Lung (tissue), 12 donors: ENCODE results near the gene TASP1. TPM values are rescaled to one million over a fixed set of nuclear protein-coding genes. Genes with fewer than 3 reads are reported as not detected.

Experiments
- ATAC-seq: fragments of 200-7000 bp; cut with Tn5 transposase; one replicate; pipeline ENCODE4 v1.9.1; 2020; ENCODE audit warnings: moderate number of reproducible peaks; ENCODE audit not compliant: insufficient read depth, low FRiP score
- DNase-seq, 3 donors: peaks; one replicate each; pipeline ENCODE4 v3.0.0-alpha.2; 2013 to 2017
- H3K27ac ChIP-seq, 2 donors: one replicate each; pipeline ENCODE4 v1.5.1; 2013; ENCODE audit warnings: mild to moderate bottlenecking in 2 of 2, moderate library complexity in 2 of 2, control low read depth in 1 of 2, inconsistent platforms in 1 of 2, low read depth in 1 of 2, low read length in 1 of 2
- H3K27me3 ChIP-seq, 3 donors: one replicate each; pipeline ENCODE4 v1.5.1; 2013; ENCODE audit warnings: low read length in 2 of 3; ENCODE audit not compliant: control insufficient read depth in 3 of 3, insufficient read depth in 3 of 3
- H3K36me3 ChIP-seq, 4 donors: one replicate each; pipeline ENCODE4 v1.5.1; 2013; ENCODE audit warnings: low read length in 4 of 4, mild to moderate bottlenecking in 1 of 4, moderate library complexity in 1 of 4; ENCODE audit not compliant: control insufficient read depth in 4 of 4, insufficient read depth in 4 of 4
- H3K4me1 ChIP-seq, 5 donors: one replicate each; pipeline ENCODE4 v1.5.1; 2013; ENCODE audit warnings: low read length in 5 of 5, mild to moderate bottlenecking in 2 of 5, moderate library complexity in 1 of 5; ENCODE audit not compliant: control insufficient read depth in 5 of 5, insufficient read depth in 5 of 5
- H3K4me3 ChIP-seq: one replicate; pipeline ENCODE4 v1.5.1; 2013; ENCODE audit warnings: mild to moderate bottlenecking, control low read depth, moderate library complexity
- H3K9ac ChIP-seq, 2 donors: one replicate each; pipeline ENCODE4 v1.5.1; 2013; ENCODE audit warnings: low read length in 2 of 2, control low read depth in 1 of 2; ENCODE audit not compliant: insufficient read depth in 1 of 2
- H3K9me3 ChIP-seq, 4 donors: one replicate each; pipeline ENCODE4 v1.5.1; 2013; ENCODE audit warnings: low read length in 3 of 4, mild to moderate bottlenecking in 1 of 4, moderate library complexity in 1 of 4; ENCODE audit not compliant: control insufficient read depth in 4 of 4, insufficient read depth in 3 of 4
- CTCF ChIP-seq: IDR thresholded peaks from 2 replicates; pipeline ENCODE4 v1.5.1; 2012; ENCODE audit warnings: mild to moderate bottlenecking; ENCODE audit errors: control extremely low read depth, extremely low read depth
- WGBS, 2 donors: extraction: QIAGEN DNeasy Blood & Tissue Kit; methylation state at CpG; one replicate each; pipeline ENCODE4 v1.1.7; 2013; 5-methylcytosine and 5-hydroxymethylcytosine counted together
- polyA plus RNA-seq, 2 donors: library from polyadenylated mRNA; stranded (reverse); fragments of 200-250 nt; gene quantifications; one replicate each; pipeline ENCODE4 v1.2.1, GENCODE V29; 2013
- total RNA-seq, 2 donors: library from RNA; depleted of rRNA in 1 of 2; stranded (reverse); fragments of >200 nt in 1 of 2; gene quantifications; one replicate each; pipeline ENCODE4 v1.2.1, GENCODE V29; 2014 to 2021
- donor health status: control.
- donor health status: control.
- donor health status: Bipolar disorder and iron deficiency.
- donor health status: healthy.
- donor health status: DM: yes; HTN: yes; CAD: no.

Gene TASP1
- total and polyA plus RNA-seq, 4 donors, result 5.0 to 26.5 (median 11.5) TPM

GRCh38 chr20:13684566-13685222 is 46.0 kb upstream of the TASP1 start:
- WGBS, 2 donors, result 34 to 53% methylated on average over 5 of the region's 5 CpGs
- ATAC-seq, result no peak
- no peak for DNase-seq
- H3K9ac ChIP-seq, result no peak overlapping the region
- H3K36me3 ChIP-seq, result no peaks in the 10 kb centered on the region
- no peaks in the 10 kb centered on the region for H3K27me3 ChIP-seq
- H3K4me3 ChIP-seq, result no peak overlapping the region
- peaks cover 0 to 2% (median 0%) of the 10 kb centered on the region in 5 donors for H3K4me1 ChIP-seq
- H3K27ac ChIP-seq, result no peak overlapping the region
- TF ChIP-seq CTCF, result no peak
- no peaks in the 10 kb centered on the region for H3K9me3 ChIP-seq

- H3K9me3 ChIP-seq, result no peaks in the 10 kb centered on the region
- no peaks in the 10 kb centered on the region for H3K27me3 ChIP-seq
- H3K27ac ChIP-seq, result no peak overlapping the region
- no peak overlapping the region for H3K9ac ChIP-seq
- TF ChIP-seq CTCF, result no peak
- ATAC-seq (no peak), DNase-seq (no peak)
- 16 to 17% methylated on average over 1 of the region's 1 CpG for WGBS, 2 donors
- H3K4me3 ChIP-seq, result no peak overlapping the region
- H3K36me3 ChIP-seq, result no peaks in the 10 kb centered on the region
- peaks cover 0 to 7% (median 0%) of the 10 kb centered on the region in 5 donors for H3K4me1 ChIP-seq
These were observed 45.1 kb upstream of the TASP1 start for GRCh38 chr20:13683833-13684232.

- no peak for ATAC-seq
- WGBS, 2 donors, result 69 to 89% methylated on average over 4 of the region's 4 CpGs
- no peak overlapping the region for H3K4me3 ChIP-seq
- no peak overlapping the region for H3K27ac ChIP-seq
- no peaks in the 10 kb centered on the region for H3K9me3 ChIP-seq
- no peaks in the 10 kb centered on the region for H3K36me3 ChIP-seq
- DNase-seq, result no peak
- peaks cover 0 to 28% (median 5%) of the 10 kb centered on the region in 5 donors for H3K4me1 ChIP-seq
- no peak overlapping the region for H3K9ac ChIP-seq
- no peaks in the 10 kb centered on the region for H3K27me3 ChIP-seq
- TF ChIP-seq CTCF, result no peak
These were observed 42.8 kb upstream of the TASP1 start for GRCh38 chr20:13681248-13682125.
